Measurements from ENCODE around the gene SLC12A8.

SLC12A8 gene

DNA sequence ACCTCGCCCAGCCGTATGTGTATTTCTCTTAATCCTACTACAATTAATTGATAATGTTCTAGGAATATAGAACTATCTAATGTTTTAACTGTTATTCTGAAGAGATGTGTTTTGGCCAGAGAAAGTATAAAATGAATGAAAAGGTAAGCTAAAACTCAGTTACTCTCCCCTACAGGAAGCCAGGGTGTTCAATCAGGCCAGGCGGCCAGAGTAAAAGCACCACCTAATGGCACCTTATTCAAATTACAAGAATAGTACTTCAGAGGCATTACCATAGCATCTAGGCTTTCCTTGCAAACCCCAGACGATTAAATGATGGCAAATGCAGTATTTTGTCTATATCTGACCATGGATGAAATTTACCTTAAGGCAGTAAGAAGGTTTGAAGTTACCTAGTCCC lies 10.4 kb downstream of the SLC12A8 start:
- Histone ChIP-seq H3K27me3 (ENCODE audit: control insufficient read depth in 1 of 2, insufficient read depth in 1 of 2, low read length in 2 of 2) (no peaks in the 10 kb centered on the region), H3K4me2 (ENCODE audit: low read length, poor library complexity, severe bottlenecking) (no peak overlapping the region), H2BK12ac (ENCODE audit: low read length in 2 of 2) (no peak overlapping the region), H3K79me1 (replicated peaks; ENCODE audit: low read length, poor library complexity, severe bottlenecking) (peaks cover 6% of the 10 kb centered on the region), H3K27ac (ENCODE audit: low read length, poor library complexity, severe bottlenecking) (no peak overlapping the region), H2AFZ (ENCODE audit: low read depth, low read length) (no peak overlapping the region), H2BK120ac (ENCODE audit: low read depth, low read length) (no peak overlapping the region), H2AK5ac (ENCODE audit: low read length, severe bottlenecking) (no peak overlapping the region), H4K8ac (ENCODE audit: low read length) (no peak overlapping the region), H3K14ac (ENCODE audit: low read length in 2 of 2) (no peak overlapping the region), H3K23ac (ENCODE audit: low read length in 2 of 2) (no peak overlapping the region), H3K4me3 (ENCODE audit: insufficient read depth in 1 of 2, low read depth in 1 of 2, low read length in 2 of 2) (no peak overlapping the region), H3K18ac (ENCODE audit: low read depth in 1 of 2, low read length in 2 of 2) (no peak overlapping the region), H2BK5ac (ENCODE audit: low read depth, low read length, poor library complexity, severe bottlenecking) (no peak overlapping the region), H3K36me3 (ENCODE audit: control insufficient read depth in 1 of 2, insufficient read depth in 2 of 2, low read depth in 1 of 2, low read length in 2 of 2) (no peaks in the 10 kb centered on the region), H4K91ac (ENCODE audit: low read length) (no peak overlapping the region), H3K9ac (ENCODE audit: low read length) (no peak overlapping the region), H2BK15ac (ENCODE audit: low read depth, poor library complexity, severe bottlenecking) (no peak overlapping the region), H3K9me3 (ENCODE audit: control insufficient read depth, low read length) (no peaks in the 10 kb centered on the region), H3K4me1 (ENCODE audit: control insufficient read depth, insufficient read depth, low read depth, low read length) (no peaks in the 10 kb centered on the region), H3K4ac (ENCODE audit: low read depth in 1 of 2, low read length in 2 of 2) (no peak overlapping the region)
- no CpG with 5 or more reads among the region's 4 CpGs for WGBS
- DNase-seq = no peak

DNA sequence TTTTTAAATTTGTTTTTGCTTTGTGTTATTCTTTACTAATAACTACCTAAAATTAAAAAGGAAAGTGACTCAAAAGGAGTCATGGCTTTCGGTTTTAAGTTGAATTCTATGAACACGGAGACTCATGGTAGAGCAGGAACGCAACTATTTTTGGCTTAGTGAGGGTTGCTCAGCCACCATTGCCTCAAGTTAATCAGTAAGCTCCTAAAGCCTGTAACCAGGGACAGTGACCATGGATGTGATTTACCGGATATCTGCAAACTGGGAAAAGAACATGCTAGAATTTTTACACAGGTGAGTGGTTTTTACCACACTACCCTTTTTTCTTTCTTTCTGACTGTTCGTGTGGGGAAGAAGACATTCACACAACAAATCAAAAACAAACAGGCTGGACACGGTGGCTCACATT lies 11.8 kb downstream of the SLC12A8 start:
- H3K9me3 ChIP-seq (ENCODE audit: control insufficient read depth, low read length) = no peaks in the 10 kb centered on the region
- H3K4ac ChIP-seq (ENCODE audit: low read depth in 1 of 2, low read length in 2 of 2) = no peak overlapping the region
- H2BK12ac ChIP-seq (ENCODE audit: low read length in 2 of 2) = no peak overlapping the region
- H3K79me1 ChIP-seq (replicated peaks; ENCODE audit: low read length, poor library complexity, severe bottlenecking) = peaks cover 3% of the 10 kb centered on the region
- no peak overlapping the region for H3K4me2 ChIP-seq (ENCODE audit: low read length, poor library complexity, severe bottlenecking)
- DNase-seq = no peak
- WGBS = 97% methylated on average over 6 of the region's 6 CpGs
- no peak overlapping the region for H2BK15ac ChIP-seq (ENCODE audit: low read depth, poor library complexity, severe bottlenecking)
- no peak overlapping the region for H2AFZ ChIP-seq (ENCODE audit: low read depth, low read length)
- no peak overlapping the region for H2BK5ac ChIP-seq (ENCODE audit: low read depth, low read length, poor library complexity, severe bottlenecking)
- H3K36me3 ChIP-seq (ENCODE audit: control insufficient read depth in 1 of 2, insufficient read depth in 2 of 2, low read depth in 1 of 2, low read length in 2 of 2) = no peaks in the 10 kb centered on the region
- H3K14ac ChIP-seq (ENCODE audit: low read length in 2 of 2) = no peak overlapping the region
- H3K4me1 ChIP-seq (ENCODE audit: control insufficient read depth, insufficient read depth, low read depth, low read length) = no peaks in the 10 kb centered on the region
- no peak overlapping the region for H4K8ac ChIP-seq (ENCODE audit: low read length)
- no peak overlapping the region for H2BK120ac ChIP-seq (ENCODE audit: low read depth, low read length)
- H3K4me3 ChIP-seq (ENCODE audit: insufficient read depth in 1 of 2, low read depth in 1 of 2, low read length in 2 of 2) = no peak overlapping the region
- no peaks in the 10 kb centered on the region for H3K27me3 ChIP-seq (ENCODE audit: control insufficient read depth in 1 of 2, insufficient read depth in 1 of 2, low read length in 2 of 2)
- no peak overlapping the region for H3K27ac ChIP-seq (ENCODE audit: low read length, poor library complexity, severe bottlenecking)
- no peak overlapping the region for H4K91ac ChIP-seq (ENCODE audit: low read length)
- H3K23ac ChIP-seq (ENCODE audit: low read length in 2 of 2) = no peak overlapping the region
- H3K18ac ChIP-seq (ENCODE audit: low read depth in 1 of 2, low read length in 2 of 2) = no peak overlapping the region
- no peak overlapping the region for H3K9ac ChIP-seq (ENCODE audit: low read length)
- peak overlapping the region; percentile 29 for H2AK5ac ChIP-seq (ENCODE audit: low read length, severe bottlenecking)

DNA sequence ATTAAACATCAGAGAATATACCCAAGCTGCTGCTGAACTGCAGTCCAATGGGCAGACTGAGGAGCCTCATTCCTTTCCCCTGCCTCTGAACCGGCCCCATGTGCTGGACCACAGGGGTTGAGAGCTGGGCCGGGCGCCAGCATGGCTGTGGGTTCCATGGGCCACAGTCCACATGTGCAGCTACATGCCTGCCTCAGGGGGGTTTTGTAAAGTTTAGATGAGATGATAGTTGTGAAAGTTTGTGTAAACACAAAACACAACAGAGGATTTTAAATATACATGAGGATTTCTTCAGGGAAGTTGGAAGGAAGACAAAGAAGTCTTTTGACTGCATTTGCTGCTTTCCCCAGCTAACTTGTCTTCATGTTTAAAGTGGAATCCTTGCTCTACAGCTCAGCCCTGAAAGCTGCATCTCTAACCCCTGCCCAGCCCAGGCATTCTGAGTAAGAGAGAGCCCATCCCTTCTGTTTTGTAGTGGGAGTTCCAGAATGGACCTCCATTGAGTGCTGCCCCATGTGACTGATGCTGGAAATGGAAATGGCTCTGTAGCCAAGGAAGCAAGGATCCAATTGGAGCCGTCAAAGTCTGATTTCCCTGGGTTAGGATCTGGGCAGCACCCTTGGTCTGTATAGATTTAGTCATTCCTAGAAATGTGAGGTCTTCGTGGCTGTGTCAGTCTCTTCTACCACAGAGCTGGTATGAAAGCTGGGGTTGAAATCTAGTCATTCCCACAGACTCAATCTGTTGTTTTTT lies 17.5 kb downstream of the SLC12A8 start:
- Histone ChIP-seq H3K4ac (ENCODE audit: low read depth in 1 of 2, low read length in 2 of 2) (no peak overlapping the region), H2AK5ac (ENCODE audit: low read length, severe bottlenecking) (no peak overlapping the region), H2BK12ac (ENCODE audit: low read length in 2 of 2) (no peak overlapping the region), H2BK15ac (ENCODE audit: low read depth, poor library complexity, severe bottlenecking) (no peak overlapping the region), H3K4me3 (ENCODE audit: insufficient read depth in 1 of 2, low read depth in 1 of 2, low read length in 2 of 2) (no peak overlapping the region), H3K9me3 (ENCODE audit: control insufficient read depth, low read length) (no peaks in the 10 kb centered on the region), H4K91ac (ENCODE audit: low read length) (no peak overlapping the region), H3K36me3 (ENCODE audit: control insufficient read depth in 1 of 2, insufficient read depth in 2 of 2, low read depth in 1 of 2, low read length in 2 of 2) (peaks cover 0 to 4% of the 10 kb centered on the region in 2 experiments), H3K18ac (ENCODE audit: low read depth in 1 of 2, low read length in 2 of 2) (no peak overlapping the region), H3K23ac (ENCODE audit: low read length in 2 of 2) (no peak overlapping the region), H3K79me1 (replicated peaks; ENCODE audit: low read length, poor library complexity, severe bottlenecking) (peaks cover 3% of the 10 kb centered on the region), H2BK120ac (ENCODE audit: low read depth, low read length) (no peak overlapping the region), H3K4me1 (ENCODE audit: control insufficient read depth, insufficient read depth, low read depth, low read length) (peaks cover 7% of the 10 kb centered on the region), H3K14ac (ENCODE audit: low read length in 2 of 2) (no peak overlapping the region), H3K27me3 (ENCODE audit: control insufficient read depth in 1 of 2, insufficient read depth in 1 of 2, low read length in 2 of 2) (no peaks in the 10 kb centered on the region), H3K9ac (ENCODE audit: low read length) (no peak overlapping the region), H2AFZ (ENCODE audit: low read depth, low read length) (peak overlapping the region; percentile 24), H2BK5ac (ENCODE audit: low read depth, low read length, poor library complexity, severe bottlenecking) (no peak overlapping the region), H3K4me2 (ENCODE audit: low read length, poor library complexity, severe bottlenecking) (peak overlapping the region; percentile 14), H3K27ac (ENCODE audit: low read length, poor library complexity, severe bottlenecking) (no peak overlapping the region), H4K8ac (ENCODE audit: low read length) (no peak overlapping the region)
- 88% methylated on average over 5 of the region's 5 CpGs for WGBS
- DNase-seq = peak; percentile 76

DNA sequence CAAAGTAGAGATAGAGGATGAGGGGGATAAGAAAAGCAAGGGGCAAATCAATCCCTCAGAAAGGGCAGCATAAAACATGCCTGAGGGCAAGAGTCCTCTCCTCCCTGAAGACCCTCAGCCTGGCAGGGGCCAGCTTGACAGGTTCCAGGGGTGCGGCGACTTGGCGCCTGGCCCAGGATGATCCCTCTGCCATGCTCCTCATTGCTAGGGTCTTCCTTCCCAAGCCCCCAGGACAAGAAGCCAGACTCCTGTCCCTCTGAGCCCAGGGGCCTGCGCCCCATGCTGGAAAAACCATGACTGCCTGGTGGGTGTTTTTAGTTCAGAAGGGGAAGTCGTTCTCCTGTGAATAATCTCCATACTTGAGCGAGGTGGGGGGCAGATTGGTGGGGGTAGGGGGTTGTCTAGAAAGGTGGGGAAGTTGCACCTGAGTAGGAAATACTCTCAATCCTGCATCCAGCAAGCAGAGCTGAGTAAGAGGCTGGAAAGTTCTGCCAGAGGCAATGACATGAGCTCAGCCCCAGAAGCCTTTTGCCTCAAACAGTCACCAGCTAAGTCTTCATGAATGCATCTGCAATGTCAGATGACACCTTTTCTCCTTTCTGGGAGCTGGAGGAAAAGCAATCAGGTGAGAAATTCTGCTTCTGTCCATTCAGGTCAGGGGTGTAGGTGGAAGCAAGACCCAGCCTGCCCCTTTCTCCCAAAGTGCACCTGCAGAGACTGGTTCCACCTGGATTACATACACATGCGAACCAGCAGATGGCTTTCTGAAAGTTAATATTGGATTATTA lies 18.3 kb downstream of the SLC12A8 start:
- H3K27ac ChIP-seq (ENCODE audit: low read length, poor library complexity, severe bottlenecking) = no peak overlapping the region
- H2BK12ac ChIP-seq (ENCODE audit: low read length in 2 of 2) = no peak overlapping the region
- H3K36me3 ChIP-seq (ENCODE audit: control insufficient read depth in 1 of 2, insufficient read depth in 2 of 2, low read depth in 1 of 2, low read length in 2 of 2) = peaks cover 0 to 11% of the 10 kb centered on the region in 2 experiments
- H4K8ac ChIP-seq (ENCODE audit: low read length) = no peak overlapping the region
- no peak overlapping the region for H3K4ac ChIP-seq (ENCODE audit: low read depth in 1 of 2, low read length in 2 of 2)
- H3K9ac ChIP-seq (ENCODE audit: low read length) = no peak overlapping the region
- peaks cover 3% of the 10 kb centered on the region for H3K79me1 ChIP-seq (replicated peaks; ENCODE audit: low read length, poor library complexity, severe bottlenecking)
- H2BK15ac ChIP-seq (ENCODE audit: low read depth, poor library complexity, severe bottlenecking) = no peak overlapping the region
- H2AFZ ChIP-seq (ENCODE audit: low read depth, low read length) = no peak overlapping the region
- no peak overlapping the region for H2BK120ac ChIP-seq (ENCODE audit: low read depth, low read length)
- peak overlapping the region; percentile 12 for H2AK5ac ChIP-seq (ENCODE audit: low read length, severe bottlenecking)
- no peak overlapping the region for H3K18ac ChIP-seq (ENCODE audit: low read depth in 1 of 2, low read length in 2 of 2)
- peaks cover 7% of the 10 kb centered on the region for H3K4me1 ChIP-seq (ENCODE audit: control insufficient read depth, insufficient read depth, low read depth, low read length)
- no peak overlapping the region for H2BK5ac ChIP-seq (ENCODE audit: low read depth, low read length, poor library complexity, severe bottlenecking)
- no peak overlapping the region for H3K4me2 ChIP-seq (ENCODE audit: low read length, poor library complexity, severe bottlenecking)
- no peak overlapping the region for H3K23ac ChIP-seq (ENCODE audit: low read length in 2 of 2)
- WGBS = 91% methylated on average over 6 of the region's 7 CpGs
- no peaks in the 10 kb centered on the region for H3K9me3 ChIP-seq (ENCODE audit: control insufficient read depth, low read length)
- no peak overlapping the region for H3K4me3 ChIP-seq (ENCODE audit: insufficient read depth in 1 of 2, low read depth in 1 of 2, low read length in 2 of 2)
- H3K14ac ChIP-seq (ENCODE audit: low read length in 2 of 2) = no peak overlapping the region
- DNase-seq = peak; percentile 19
- H4K91ac ChIP-seq (ENCODE audit: low read length) = no peak overlapping the region
- H3K27me3 ChIP-seq (ENCODE audit: control insufficient read depth in 1 of 2, insufficient read depth in 1 of 2, low read length in 2 of 2) = no peaks in the 10 kb centered on the region

Measured in mesenchymal stem cell (in vitro differentiated cells and primary cell).